Measurements from ENCODE around the gene DDX10.
"Not testable (repeated sequence)": the region's sequence is repeated elsewhere in the genome, so short reads cannot be mapped to it uniquely, and the experiment has no call there.

The DDX10 gene

DNA sequence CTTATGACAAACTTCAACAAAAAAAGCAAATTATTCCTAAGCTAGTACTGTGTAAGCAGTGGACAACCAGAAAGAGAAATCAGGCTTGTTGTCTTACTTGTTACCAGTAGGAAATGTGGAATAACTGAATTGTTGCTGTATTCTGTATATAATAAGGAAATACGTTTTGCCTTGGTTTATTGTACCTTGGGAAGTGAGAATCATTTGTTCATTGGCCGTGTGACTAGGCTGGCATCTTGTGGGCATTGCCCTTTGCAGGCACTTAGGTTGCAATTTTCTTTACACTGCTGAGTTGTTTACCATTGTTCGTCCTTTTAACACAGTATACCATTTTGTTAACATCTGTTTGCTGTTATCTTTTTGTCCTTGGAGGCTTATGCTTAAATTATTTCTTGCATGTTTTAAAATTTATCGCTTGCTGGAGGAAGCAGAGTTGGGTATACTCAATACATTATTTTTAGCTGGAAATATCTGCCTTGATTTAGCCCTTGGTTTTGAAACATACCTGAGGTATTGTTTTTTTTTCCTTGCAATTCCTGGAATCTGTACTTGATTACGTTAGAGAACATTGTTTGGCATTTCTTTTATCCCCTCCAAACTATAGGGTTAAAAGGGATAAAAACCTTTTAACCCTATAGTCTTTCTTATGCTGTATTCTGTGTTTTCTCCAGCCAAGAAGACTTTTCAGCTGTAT lies 109.3 kb downstream of the DDX10 start:
- no peak overlapping the region for H3K4me3 ChIP-seq (ENCODE audit: control insufficient read depth, low read depth, low read length)
- TF ChIP-seq, protein P1, sequence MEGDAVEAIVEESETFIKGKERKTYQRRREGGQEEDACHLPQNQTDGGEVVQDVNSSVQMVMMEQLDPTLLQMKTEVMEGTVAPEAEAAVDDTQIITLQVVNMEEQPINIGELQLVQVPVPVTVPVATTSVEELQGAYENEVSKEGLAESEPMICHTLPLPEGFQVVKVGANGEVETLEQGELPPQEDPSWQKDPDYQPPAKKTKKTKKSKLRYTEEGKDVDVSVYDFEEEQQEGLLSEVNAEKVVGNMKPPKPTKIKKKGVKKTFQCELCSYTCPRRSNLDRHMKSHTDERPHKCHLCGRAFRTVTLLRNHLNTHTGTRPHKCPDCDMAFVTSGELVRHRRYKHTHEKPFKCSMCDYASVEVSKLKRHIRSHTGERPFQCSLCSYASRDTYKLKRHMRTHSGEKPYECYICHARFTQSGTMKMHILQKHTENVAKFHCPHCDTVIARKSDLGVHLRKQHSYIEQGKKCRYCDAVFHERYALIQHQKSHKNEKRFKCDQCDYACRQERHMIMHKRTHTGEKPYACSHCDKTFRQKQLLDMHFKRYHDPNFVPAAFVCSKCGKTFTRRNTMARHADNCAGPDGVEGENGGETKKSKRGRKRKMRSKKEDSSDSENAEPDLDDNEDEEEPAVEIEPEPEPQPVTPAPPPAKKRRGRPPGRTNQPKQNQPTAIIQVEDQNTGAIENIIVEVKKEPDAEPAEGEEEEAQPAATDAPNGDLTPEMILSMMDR (IDR thresholded peaks at IDR 0.05; ENCODE audit: control insufficient read depth, insufficient read depth, low read depth, low read length, missing control alignments), result no peak
- DNase-seq (ENCODE audit: low read depth), result no peak

DNA sequence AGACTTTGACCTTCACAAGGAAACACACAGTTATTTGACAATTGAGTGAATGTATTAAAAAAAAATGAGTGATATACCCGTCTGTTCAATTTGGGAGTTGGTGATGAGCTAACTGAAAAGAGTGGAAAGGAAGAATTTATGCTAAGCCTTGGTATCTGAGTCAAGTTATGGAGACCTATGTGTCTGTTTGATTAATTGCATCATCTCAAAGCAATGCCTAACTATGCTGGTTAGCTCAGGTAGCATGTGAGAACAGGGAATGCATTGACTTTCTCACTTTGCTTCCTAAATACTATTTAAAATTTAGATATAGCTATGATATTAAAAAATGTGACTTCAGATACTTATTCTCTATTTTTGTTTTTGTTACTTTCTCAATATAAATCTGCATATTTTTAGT lies 110.5 kb downstream of the DDX10 start:
- TF ChIP-seq, protein P1 (IDR thresholded peaks at IDR 0.05; ENCODE audit: control insufficient read depth, insufficient read depth, low read depth, low read length, missing control alignments), result no peak

DNA sequence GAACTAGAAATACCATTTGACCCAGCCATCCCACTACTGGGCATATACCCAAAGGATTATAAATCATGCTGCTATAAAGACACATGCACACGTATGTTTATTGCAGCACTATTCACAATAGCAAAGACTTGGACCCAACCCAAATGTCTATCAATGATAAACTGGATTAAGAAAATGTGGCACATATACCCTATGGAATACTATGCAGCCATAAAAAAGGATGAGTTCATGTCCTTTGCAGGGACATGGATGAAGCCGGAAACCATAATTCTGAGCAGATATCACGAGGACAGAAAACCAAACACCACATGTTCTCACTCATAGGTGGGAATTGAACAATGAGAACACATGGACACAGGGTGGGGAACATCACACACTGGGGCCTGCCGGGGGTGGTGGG lies 114.3 kb downstream of the DDX10 start:
- not testable (repeated sequence) for H3K4me3 ChIP-seq (ENCODE audit: control insufficient read depth, low read depth, low read length); DNase-seq (ENCODE audit: low read depth)

More for the DNA sequence above, 110.5 kb downstream of the DDX10 start:
- no peak for DNase-seq (ENCODE audit: low read depth)
- H3K4me3 ChIP-seq (ENCODE audit: control insufficient read depth, low read depth, low read length), result no peak overlapping the region

DNA sequence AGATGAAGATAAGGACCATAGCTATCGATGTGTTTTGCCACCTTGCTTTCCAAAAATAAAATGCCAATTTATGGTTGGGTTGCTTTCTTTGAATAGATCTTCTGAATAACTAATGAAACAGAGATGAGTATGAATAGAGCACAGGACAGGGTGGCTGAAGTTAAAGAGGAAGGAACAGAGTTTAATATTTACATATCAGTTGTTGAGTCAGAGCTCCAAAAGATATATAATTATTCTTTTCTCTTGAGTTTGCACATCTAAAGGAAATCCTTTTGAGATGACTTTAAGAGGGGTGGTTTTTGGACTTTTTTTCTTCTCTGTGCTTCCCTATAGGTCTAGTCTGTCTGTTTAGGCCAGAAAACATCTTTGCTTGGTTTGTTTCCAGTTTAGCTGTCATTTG lies 115.2 kb downstream of the DDX10 start:
- no peak for DNase-seq (ENCODE audit: low read depth)
- TF ChIP-seq, protein P1 (IDR thresholded peaks at IDR 0.05; ENCODE audit: control insufficient read depth, insufficient read depth, low read depth, low read length, missing control alignments), result no peak
- H3K4me3 ChIP-seq (ENCODE audit: control insufficient read depth, low read depth, low read length), result no peak overlapping the region

DNA sequence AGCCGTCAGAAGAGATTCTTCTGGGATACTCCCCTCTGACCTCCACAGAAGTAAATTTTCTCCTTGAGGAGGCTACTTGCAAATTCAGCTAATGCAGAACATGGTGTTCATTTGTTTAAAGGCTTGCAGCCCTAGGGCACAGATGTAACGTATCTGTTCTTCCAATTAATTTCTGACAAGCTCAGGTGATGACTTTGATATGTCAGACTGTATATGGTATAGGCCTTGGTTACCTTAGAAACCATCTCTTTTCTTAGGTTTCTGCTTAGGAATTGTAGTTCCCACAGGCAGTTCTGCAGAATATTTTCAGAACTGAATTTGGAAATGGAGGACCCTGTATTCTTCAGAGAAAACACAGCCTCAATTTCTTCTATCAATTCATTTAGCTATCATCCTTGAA lies 117.1 kb downstream of the DDX10 start:
- TF ChIP-seq, protein P1 (IDR thresholded peaks at IDR 0.05; ENCODE audit: control insufficient read depth, insufficient read depth, low read depth, low read length, missing control alignments), result no peak
- DNase-seq (ENCODE audit: low read depth), result no peak
- no peak overlapping the region for H3K4me3 ChIP-seq (ENCODE audit: control insufficient read depth, low read depth, low read length)

DNA sequence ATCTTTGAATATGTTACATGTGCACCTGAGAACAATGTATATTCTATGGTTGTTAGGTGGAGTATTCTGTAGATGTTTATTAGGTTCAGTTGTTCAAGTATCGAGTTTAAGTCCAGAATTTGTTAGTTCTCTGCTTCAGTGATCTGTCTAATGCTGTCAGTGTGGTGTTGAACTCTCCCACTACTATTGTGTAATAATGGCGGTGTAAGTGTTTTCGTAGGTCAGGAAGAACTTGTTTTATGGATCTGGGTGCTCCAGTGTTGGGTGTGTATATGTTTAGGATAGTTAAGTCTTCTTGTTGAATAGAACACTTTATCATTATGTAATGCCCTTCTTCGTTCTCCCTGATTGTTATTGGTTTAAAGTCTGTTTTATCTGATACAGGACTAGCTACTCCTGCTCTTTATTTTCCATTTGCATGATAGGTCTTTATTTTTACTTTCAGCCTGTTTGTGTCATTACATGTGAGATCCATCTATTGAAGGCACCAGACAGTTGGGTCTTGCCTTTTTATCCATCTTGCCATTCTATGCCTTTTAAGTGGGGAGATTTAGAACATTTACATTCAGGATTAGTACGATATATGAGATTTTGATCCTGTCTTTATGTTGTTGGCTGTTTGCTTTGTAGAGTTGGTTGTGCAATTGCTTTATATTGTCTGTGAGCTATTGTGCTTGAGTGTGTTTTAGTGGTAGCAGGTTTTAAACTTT lies 121.6 kb downstream of the DDX10 start:
- H3K4me3 ChIP-seq (ENCODE audit: control insufficient read depth, low read depth, low read length), result no peak overlapping the region
- TF ChIP-seq, protein P1 (IDR thresholded peaks at IDR 0.05; ENCODE audit: control insufficient read depth, insufficient read depth, low read depth, low read length, missing control alignments), result no peak
- DNase-seq (ENCODE audit: low read depth), result no peak

DNA sequence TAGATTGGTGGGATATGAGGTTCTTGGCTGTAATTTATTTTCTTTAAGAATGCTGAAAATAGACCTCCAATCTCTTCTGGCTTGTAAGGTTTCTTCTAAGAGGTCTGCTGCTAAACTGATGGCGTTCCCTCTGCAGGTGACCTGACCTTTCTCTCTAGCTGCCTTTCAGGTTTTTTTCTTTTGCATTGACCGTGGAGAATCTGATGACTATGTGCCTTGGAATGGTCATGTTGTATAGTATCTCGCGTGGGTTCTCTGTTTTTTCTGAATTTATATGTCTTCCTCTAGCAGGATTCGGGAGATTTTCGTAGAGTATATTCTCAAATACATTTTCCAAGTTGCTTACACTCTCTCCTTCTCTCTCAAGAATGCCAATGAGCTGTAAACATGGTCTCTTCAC lies 122.2 kb downstream of the DDX10 start:
- no peak for DNase-seq (ENCODE audit: low read depth)
- no peak overlapping the region for H3K4me3 ChIP-seq (ENCODE audit: control insufficient read depth, low read depth, low read length)
- TF ChIP-seq, protein P1 (IDR thresholded peaks at IDR 0.05; ENCODE audit: control insufficient read depth, insufficient read depth, low read depth, low read length, missing control alignments), result no peak
